UCSD-AML1 (cell line): ENCODE results near the gene TCF12.
"Not testable (repeated sequence)": the region's sequence is repeated elsewhere in the genome, so short reads cannot be mapped to it uniquely, and the experiment has no call there.

ENCODE experiments used
- DNase-seq: peaks from one replicate; lab custom pipeline; 2025; ENCODE audit not compliant: unreplicated experiment; lab: John Stamatoyannopoulos, UW

TCF12 gene

DNA sequence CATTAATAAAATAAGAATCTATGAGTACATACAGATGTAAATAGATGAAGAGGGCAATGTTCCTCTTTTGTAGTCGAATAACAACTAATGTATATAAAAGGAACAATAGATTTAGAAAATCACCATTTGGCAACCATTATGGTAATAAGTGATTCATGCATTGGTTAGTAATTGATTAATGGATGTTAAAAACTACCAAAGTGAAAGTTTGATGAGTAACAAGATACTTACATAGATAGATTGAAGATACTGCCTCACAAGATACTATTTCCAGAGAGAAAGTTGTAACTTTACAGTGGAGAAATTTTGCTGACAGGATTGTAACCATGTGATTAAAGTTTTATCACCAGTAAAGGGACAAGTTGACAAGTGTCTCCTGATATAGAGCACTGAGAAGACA, 55.0 kb downstream of the TCF12 start:
- no peak for DNase-seq

DNA sequence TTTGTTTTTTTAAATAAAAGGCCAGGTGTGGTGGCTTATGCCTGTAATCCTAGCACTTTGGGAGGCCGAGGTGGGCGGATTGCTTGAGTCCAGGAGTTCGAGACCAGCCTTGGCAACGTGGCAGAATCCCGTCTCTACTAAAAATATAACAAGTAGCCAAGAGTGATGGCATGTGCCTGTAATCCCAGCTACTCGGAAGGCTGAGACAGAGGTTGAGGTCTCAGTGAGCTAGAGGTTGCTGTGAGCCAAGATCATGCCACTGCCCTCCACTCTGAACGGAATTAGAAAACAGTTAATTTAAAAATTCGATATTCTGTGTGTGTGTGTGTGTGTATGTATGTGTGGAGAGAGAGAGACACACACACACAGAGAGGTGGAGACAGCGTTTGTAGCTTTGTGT, 58.8 kb downstream of the TCF12 start:
- DNase-seq = no peak

DNA sequence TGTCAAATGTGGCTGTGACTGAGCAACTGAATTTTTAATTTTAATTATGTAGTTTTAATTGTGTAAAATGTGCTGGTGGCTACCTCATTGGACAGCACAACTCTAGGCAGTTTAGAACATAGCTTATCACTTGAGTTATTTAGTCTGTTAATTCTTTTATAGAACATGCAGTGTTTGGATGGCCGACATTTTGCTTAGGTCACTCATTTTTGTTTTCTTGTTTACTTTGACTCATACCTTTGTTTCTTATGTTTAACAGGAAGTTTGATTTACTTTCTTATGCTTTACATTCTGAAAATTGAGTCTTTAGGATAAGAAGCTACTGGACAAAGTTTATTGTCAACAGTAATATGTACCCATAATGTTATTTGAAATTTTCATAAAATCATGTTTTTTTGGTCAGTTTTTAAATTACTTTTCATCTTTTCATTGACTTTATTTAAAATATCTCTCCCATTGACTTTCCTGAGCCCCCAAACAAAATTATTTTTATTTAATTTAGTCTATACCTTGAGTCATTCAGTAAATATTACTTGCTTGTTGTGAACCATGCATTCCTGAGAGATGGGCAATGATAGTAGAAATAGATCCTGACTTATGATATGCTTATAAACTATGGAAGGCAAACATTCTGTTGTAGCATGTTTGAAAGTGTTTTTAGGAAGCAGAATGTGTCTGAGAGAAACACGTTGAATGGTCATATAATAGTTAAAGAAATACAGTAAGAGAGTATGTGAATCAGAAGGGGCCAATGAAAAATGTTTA, 60.6 kb downstream of the TCF12 start:
- DNase-seq = no peak

DNA sequence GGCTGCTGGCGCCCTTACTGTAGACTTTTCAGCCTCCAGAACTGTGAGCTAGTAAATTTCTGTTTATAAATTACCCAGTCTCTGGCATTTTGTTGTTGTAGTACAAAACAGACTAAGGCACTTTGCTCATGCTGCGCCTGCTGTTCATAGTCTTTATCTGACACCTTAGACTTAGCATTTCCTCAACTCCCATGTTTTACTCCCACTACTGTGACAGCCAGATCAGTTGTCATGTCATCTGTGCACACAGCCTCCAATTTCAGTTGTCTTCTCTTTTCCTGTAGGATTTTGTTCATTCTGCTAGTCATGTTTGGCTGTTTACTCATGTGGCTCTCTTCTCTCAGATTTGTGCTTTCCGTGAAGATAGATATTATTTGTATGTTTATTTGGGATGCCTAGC, 62.0 kb downstream of the TCF12 start:
- no peak for DNase-seq

DNA sequence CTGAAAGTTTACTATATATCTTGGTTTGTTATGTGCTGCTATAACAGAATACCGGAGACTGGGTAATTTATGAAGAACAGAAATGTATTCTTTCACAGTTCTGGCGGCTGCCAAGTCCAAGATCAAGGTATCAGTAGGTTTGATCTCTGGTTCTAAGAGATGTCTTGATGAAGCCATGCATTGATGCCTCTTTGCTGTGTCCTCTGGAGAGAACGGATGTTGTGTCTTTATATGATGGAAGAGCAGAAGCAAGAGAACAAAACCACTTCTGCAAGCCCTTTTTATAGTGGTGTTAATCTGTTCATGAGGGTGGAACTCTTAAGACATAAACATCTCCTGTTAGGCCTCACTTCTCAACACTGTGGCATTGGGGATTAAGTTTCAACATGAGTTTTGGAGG, 62.7 kb downstream of the TCF12 start:
- no peak for DNase-seq

DNA sequence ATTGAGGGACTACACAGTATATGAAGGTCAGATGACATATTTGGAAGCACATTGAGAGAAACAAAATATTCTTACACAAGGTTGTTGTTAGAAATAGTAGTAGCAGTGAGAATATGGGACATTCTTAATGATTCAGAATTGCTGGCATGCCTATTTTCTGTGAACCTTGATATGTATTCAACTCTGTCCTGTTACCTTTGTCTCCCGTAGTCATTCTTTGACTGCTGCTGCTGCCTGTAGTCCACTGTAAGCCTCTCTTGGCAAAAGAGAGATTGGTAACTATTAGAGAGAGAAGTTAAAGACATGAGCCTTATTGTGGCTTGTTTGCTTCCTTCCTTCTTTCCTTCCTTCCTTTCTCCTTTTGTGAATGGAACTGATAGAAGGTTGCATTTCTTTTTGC, 64.5 kb downstream of the TCF12 start:
- DNase-seq = no peak

DNA sequence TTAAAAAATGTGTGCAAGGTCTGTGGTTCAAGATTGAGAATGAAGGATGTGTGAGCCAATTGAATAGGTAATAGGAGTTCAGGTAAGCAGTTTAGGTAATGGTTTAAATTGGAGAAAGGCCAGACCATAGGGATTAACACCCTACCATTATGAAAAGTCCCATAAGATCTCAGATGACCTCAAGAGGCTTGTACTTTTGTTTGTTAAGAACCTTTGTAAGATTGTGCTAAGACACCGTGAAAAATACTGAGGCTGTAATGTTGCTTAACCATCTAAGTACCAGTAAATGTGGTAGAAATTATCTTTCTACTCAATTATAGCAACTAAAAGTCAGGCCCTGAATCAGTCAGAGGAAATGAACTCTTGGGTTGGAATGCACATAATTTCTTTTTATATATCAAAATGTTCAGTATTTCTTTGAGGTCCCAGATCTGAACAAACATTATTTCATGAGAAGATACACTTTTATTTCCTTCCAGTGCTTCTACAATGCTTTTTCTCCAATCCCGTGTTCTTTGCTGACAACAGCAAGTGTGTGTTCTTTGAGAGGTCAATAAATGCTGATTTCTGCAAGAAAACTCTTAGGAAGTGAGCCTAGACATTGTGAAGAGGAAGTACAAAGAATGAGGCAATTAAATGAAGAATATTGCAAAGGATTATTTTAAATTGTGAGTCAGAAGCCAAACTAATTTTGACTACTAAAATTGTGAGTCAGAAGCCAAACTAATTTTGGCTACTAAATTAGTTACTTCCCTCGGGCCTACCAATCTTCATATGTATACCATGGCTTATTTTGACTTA, 66.4 kb downstream of the TCF12 start:
- no peak for DNase-seq

DNA sequence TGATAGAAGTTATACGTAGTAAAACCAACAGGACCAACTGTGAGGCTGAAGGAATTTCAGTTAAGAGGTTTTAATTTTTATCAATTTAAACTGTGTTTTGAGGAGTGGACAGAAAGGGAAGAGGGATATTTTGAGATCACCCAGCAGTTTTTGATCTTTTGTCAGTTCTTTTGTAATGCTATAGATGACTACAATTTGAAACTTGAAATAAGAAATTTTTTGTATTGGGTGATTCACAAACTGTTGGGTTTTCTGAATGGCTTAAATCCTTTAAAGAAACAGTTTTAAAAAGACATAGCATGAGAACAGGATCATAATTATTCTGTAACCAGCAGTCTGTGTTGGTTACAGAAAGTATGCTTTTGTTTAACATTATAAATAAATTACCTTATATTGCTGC, 67.4 kb downstream of the TCF12 start:
- DNase-seq = no peak

DNA sequence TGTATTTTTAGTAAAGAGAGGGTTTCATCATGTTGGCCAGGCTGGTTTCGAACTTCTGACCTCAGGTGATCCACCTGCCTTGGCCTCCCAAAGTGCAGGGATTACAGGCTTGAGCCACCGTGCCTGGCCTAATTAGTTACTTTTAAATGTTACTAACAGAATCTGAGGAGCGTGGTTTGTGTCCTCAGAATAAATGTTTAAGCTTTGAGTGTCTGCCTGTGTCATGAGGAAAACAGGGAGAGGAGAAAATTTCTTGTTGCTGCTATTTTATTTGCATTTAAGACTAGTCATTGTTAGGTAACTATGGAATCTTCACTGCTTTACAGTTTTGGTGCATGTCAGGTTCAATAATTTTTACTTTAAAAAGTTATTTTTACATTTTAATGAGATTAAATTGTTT, 68.8 kb downstream of the TCF12 start:
- no peak for DNase-seq

DNA sequence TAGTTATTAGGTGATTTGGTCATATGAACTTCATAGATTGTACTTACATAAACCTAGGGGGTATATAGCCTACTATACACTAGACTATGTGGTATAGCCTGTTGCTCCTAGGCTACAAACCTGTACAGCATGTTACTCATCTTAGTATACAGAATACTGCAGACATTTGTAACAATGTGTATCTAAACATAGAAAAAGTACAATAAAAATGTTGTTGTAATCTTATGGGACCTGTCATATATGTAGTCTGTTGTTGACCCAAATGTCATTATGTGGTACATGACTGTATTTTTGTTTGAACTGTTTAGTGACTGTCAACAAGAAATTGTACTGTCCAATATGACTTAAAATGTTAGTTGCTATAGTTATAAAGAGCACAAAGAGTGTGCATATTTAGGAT, 69.8 kb downstream of the TCF12 start:
- DNase-seq = no peak

DNA sequence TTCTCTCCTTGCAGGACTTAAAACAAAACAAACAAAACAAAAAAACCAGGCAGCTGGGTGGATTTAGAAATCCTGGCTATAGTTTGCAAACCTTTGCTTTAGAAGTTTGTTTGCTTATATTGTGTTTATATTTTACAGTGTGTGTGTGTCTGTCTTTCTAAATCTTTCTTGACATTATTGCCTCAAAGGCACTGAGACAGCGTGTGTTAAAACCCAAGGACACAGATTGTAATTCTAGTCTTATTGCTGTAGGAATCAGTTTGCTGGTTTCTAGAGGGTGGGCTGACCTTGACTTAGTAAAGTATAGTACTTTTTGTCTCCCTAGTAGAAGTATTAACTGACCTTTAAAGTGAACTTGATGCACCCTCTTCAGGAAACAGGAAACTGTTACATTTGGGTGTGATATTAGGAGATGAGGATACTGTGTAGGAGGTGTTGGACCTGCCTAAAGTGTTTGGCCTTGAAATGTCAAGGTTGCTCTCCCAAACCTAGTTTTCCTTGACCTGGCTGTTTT, 71.0 kb downstream of the TCF12 start:
- DNase-seq = no peak

DNA sequence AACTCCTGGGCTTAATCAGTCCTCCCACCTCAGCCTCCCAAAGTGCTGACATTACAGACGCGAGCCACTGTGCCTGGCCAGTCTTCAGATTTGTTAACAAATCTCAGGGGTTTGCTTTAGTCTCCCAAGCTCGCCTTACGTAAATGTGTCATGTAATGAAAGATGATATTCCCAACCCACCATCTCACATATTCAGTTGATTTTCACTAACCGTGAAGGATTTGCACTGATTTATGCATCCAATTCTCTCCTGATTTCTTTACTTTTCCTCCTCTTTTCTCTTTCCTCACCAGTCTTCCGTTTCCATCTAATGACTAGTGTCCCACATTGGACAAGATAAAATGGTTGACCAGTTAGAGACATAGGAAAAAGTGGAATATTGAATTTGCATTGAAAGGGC, 72.6 kb downstream of the TCF12 start:
- DNase-seq = no peak

DNA sequence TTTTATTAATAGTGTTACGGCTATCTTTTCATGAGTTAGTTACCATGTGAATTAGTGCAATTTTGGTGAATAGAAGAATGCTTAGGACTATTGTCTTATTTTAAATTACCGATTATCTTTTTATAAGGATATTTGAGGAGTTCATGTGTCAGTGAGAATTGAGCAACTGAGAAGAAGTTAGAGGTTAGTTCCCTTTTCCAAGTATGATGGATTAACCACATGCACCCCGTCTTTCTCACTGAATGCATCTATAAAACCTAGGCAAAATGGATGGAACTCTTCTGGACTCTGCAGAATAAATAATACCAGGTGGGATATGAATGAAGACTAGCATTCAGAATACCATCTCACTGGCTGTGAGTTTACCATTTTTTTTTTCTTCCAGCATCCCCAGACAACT, 74.3 kb downstream of the TCF12 start:
- no peak for DNase-seq

DNA sequence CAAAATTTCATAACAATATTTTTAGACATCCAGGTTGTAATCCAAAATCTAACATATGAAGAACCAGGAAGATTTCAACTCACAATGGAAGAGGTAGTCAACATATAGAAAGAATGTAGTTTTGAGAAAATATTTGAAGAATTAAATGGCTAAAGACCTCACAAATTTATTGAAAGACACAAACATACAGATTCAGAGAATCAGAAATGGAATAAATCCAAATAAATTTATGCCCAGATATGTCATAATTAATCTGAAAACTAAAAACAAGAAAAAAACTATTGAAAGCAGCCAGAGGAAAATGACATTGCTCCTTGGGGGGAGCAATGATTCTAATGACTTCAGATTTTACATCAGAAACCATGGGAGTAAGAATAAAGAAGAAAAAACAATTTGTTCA, 75.8 kb downstream of the TCF12 start:
- DNase-seq = no peak

DNA sequence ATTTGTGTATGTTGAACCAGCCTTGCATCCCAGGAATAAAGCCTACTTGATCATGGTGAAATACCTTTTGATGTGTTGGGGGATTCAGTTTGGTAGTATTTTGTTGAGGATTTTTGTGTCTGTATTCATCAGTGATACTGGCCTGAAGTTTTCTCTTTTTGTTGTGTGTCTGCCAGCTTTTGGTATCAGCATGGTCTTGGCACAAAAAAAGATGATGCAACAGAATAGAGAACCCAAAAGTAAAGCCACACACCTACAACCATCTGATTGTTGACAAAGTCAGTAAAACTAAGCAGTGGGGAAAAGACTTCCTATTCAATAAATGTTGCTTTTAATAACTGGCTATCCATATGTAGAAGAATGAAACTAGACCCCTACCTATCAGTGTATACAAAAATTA, 77.6 kb downstream of the TCF12 start:
- DNase-seq = no peak

DNA sequence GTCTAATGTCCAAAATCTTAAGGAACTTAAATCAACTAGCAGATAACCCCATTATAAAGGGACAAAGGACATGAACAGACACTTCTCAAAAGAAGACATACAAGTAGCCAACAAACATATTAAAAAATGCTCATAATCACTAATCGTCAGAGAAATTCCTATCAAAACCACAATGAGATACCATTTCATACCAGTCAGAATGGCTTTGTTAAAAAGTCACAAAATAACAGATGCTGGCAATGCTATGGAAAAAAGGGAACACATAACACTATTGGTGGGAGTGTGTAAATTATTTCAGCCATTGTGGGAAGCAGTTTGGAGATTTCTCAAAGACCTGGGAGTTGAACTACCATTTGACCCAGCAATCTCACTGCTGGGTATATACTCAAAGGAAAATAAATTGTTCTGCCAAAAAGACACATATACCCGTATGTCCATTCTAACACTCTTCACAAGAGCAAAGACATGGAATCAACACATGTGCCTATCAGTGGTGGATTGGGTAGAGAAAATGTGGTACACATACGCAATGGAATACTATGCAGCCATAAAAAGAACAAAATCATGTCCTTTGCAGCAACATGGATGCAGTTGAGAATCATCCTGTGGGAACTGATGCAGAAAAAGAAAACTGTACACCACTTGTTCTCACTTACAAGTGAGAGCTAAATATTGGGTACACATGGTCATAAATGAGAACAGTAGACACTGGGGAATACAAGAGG, 78.5 kb downstream of the TCF12 start:
- DNase-seq = no peak

DNA sequence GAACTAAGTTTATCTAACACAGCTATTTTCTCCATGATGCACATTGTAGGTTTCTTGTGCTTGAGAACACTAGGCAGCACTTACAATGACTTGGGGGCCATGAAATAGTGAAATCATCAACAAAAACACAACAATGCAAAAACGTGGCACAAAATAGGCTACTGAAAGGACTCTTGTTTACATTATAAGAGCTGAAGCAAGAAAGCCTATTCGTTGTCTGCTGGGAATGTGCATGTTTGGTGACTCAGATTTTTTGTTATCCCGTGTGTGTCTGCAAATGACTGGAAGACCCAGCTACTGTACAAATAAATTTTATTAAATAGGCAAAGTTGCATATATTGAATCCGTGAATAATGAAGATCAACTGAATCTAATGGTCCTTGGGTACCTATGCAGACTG, 85.0 kb downstream of the TCF12 start:
- no peak for DNase-seq

DNA sequence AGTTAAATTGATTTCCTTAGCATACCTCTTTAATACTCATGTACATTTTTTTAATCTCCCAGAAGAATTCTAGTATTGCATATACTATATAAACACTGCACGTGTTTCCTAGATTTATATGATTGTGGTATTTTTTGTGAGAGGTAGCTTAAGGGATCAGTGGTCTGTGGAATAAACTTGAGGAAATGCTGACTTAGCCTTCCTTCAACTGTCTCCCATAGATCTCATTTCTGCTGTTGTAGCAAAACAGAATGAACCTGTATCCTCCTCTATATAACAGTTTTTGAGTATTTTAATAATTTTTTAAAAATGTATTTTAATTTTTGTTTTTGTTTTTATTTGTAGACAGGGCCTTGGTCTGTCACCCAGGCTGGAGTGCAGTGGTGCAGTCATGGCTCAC, 86.8 kb downstream of the TCF12 start:
- DNase-seq = no peak

DNA sequence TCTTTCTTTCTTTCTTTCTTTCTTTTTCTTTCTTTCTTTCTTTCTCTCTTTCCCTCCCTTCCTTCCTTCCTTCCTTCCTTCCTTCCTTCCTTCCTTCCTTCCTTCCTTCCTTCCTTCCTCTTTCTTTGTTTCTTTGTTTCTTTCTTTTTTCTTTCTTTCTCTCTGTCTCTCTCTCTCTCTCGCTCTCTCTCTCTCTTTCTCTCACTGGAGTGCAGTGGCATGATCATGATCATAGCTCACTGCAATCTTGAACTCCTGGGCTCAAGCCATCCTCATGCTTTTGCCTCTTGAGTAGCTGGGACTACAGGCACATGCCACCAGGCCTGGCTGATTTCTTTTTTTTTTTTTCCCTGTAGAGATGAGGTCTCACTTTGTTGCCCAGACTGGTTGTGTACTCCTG, 89.4 kb downstream of the TCF12 start:
- DNase-seq = not testable (repeated sequence)

DNA sequence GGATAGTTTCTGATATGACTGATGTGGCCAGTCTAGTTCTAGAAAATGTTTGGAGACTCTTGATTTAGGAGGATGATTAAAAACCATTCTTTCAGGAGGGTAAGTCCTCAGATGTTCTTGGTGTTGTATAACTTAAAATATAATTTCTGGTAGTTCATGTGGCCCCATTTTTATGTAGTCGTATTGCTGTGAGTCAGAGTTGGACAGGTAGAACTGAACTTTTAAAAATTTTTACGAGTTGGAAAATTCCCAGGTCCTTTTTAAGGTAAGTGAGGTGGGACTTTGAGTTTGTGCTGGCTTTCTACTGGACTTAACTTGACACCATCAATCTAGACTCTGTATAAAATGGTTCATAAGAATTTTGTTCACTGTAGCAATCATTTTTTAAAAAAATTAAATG, 92.3 kb downstream of the TCF12 start:
- DNase-seq = no peak

DNA sequence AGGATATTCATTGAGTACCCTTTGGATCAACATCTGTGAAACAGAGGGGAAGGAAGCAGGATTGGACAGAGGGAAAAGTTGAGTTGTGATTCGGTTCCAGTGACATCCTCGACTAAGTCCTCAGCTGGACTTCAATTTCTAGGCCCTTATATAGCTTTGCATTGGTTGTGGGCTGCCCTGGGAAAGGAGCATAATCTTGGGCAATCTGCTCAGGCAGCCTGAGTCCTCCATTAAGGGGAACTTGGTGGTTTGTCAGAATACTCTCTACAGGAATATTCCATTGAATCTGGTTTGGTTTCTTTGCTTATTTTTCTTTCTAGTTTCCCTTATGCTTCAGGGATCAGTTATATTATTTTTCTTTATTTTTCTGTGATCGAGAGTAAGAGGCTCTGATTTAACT, 94.1 kb downstream of the TCF12 start:
- no peak for DNase-seq

DNA sequence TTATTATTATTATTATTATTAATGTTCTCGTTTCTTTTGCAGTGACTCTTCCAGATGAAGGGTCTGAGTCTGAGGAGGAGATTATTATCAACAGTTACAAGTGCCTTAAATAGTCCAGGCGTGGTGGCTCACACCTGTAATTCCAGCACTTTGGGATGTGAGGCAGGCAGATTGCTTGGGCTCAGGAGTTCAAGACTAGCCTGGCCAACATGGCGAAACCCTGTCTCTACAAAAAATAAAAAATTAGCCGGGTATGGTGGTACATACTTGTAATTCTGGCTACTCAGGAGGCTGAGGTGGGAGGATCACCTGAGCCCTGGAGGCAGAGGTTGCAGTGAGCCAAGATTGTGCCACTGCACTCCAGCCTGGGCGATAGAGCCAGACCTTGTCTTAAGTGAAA, 96.5 kb downstream of the TCF12 start:
- not testable (repeated sequence) for DNase-seq
